HepG2 (cell line): ENCODE data around the gene SPACA6. TPM values are rescaled to one million over a fixed set of nuclear protein-coding genes. Genes with fewer than 3 reads are reported as not detected.
A peak's percentile ranks its signal among the peaks of the same experiment; 100 is the strongest.

Source experiments
- ATAC-seq: fragments of 200-7000 bp; cut with Tn5 transposase; 3 replicates; pipeline ENCODE4 v1.9.1; 2020; ENCODE audit warnings: mild to moderate bottlenecking, moderate library complexity
- BruUV-seq: library from RNA; stranded (reverse); fragments of 400-500 nt; replicated peaks from 2 replicates; lab custom pipeline; 2021; lab: Mats Ljungman, UMichigan
- CTCF ChIA-PET: fragments of 300-600 bp; formaldehyde crosslinking; extraction: SDS; loops from one replicate; lab custom pipeline; 2021; ENCODE audit warnings: low total read pairs, inconsistent platforms, low intra/inter-chr PET ratio; lab: Yijun Ruan, JAX
- POLR2A ChIA-PET: fragments of 350-600 bp; sonication (Branson Sonifier 250); formaldehyde crosslinking; loops from one replicate; lab custom pipeline; 2020; ENCODE audit warnings: antibody characterized with exemption, inconsistent platforms; lab: Yijun Ruan, JAX
- DNase-seq: peaks from one replicate; pipeline ENCODE4 v3.0.0-alpha.2; 2015; ENCODE audit warnings: low spot score
- FAIRE-seq: peaks from 3 replicates; lab custom pipeline; 2011; peaks lifted over from hg19 to GRCh38; lab: Jason Lieb, UNC
- H2AFZ ChIP-seq: one replicate; pipeline ENCODE4 v1.6.1; 2011; ENCODE audit warnings: low read length, inconsistent platforms
- H3K27ac ChIP-seq: fragments of 300-600 bp; 3 replicates; pipeline ENCODE4 v1.8.0; 2011; ENCODE audit warnings: mixed run types, mild to moderate bottlenecking, mixed read lengths, low read length, inconsistent platforms; ENCODE audit not compliant: insufficient read depth; ENCODE audit errors: extremely low read length
- H3K27me3 ChIP-seq, 2 experiments: fragments of 200-600 bp in 1 of 2; 2 replicates in 1 of 2; 3 replicates in 1 of 2; pipeline versions ENCODE4 v1.6.0 to v1.8.0; 2011; ENCODE audit warnings: low read length in 2 of 2, mild to moderate bottlenecking in 2 of 2, moderate library complexity in 2 of 2, inconsistent platforms in 1 of 2; ENCODE audit not compliant: insufficient read depth in 2 of 2, control insufficient read depth in 1 of 2
- H3K36me3 ChIP-seq, 2 experiments: fragments of 200-600 bp in 1 of 2; replicated peaks in 1 of 2; 2 replicates in 1 of 2; 3 replicates in 1 of 2; pipeline versions ENCODE4 v1.5.1 to v1.8.0; 2011; ENCODE audit warnings: low read length in 2 of 2, inconsistent platforms in 1 of 2; ENCODE audit not compliant: insufficient read depth in 2 of 2, control insufficient read depth in 1 of 2
- H3K4me1 ChIP-seq: 2 replicates; pipeline ENCODE4 v1.5.1; 2012; ENCODE audit warnings: low read length, inconsistent platforms; ENCODE audit not compliant: insufficient read depth
- H3K4me2 ChIP-seq: 2 replicates; pipeline ENCODE4 v1.6.0; 2011; ENCODE audit warnings: low read depth, low read length, inconsistent platforms
- H3K4me3 ChIP-seq, 3 experiments: fragments of 200-600 bp in 1 of 3; sonication (generic), shearing (Covaris generic) in 1 of 3; replicated peaks in 1 of 3; 2 replicates each; pipeline ENCODE4 v1.5.1; 2011 to 2016; ENCODE audit warnings: low read length in 3 of 3, inconsistent platforms in 2 of 3, low read depth in 2 of 3, mild to moderate bottlenecking in 2 of 3, control low read depth in 1 of 3, mixed read lengths in 1 of 3; ENCODE audit not compliant: insufficient read depth in 1 of 3
- H3K79me2 ChIP-seq: one replicate; pipeline ENCODE4 v1.6.1; 2011; ENCODE audit warnings: low read length, inconsistent platforms; ENCODE audit not compliant: insufficient read depth
- H3K9ac ChIP-seq: 2 replicates; pipeline ENCODE4 v1.6.0; 2011; ENCODE audit warnings: mild to moderate bottlenecking, low read depth, low read length, inconsistent platforms; ENCODE audit not compliant: insufficient read depth
- H3K9me3 ChIP-seq: 2 replicates; pipeline ENCODE4 v1.5.1; 2012; ENCODE audit warnings: mild to moderate bottlenecking, low read length
- H4K20me1 ChIP-seq: 2 replicates; pipeline ENCODE4 v1.6.0; 2011; ENCODE audit warnings: inconsistent platforms, mild to moderate bottlenecking, low read length, moderate library complexity; ENCODE audit not compliant: insufficient read depth
- HNRNPLL ChIP-seq: fragments of 200-400 bp; formaldehyde crosslinking; IDR thresholded peaks from 2 replicates; pipeline ENCODE4 v1.6.1; 2017; ENCODE audit warnings: mild to moderate bottlenecking, low read depth, low read length; ENCODE audit not compliant: poor library complexity, severe bottlenecking
- MEIS2 ChIP-seq: sonication (generic); formaldehyde crosslinking; IDR thresholded peaks from 2 replicates; pipeline ENCODE4 v1.9.0; 2021; ENCODE audit warnings: mild to moderate bottlenecking, missing genetic modification reagents
- MXD3 ChIP-seq: IDR thresholded peaks from 2 replicates; pipeline ENCODE4 v1.6.1; 2016; ENCODE audit warnings: mild to moderate bottlenecking, missing biosample characterization, missing genetic modification reagents
- POLR2A ChIP-seq, 2 experiments: IDR thresholded peaks; 2 replicates each; pipeline ENCODE4 v1.6.1; 2011; ENCODE audit warnings: low read depth in 2 of 2, low read length in 2 of 2, mild to moderate bottlenecking in 1 of 2, moderate library complexity in 1 of 2; ENCODE audit not compliant: insufficient read depth in 1 of 2
- RBFOX2 ChIP-seq: fragments of 200-400 bp; formaldehyde crosslinking; IDR thresholded peaks from 2 replicates; pipeline ENCODE4 v1.6.1; 2017; ENCODE audit warnings: low read depth, mild to moderate bottlenecking, low read length
- YEATS2 ChIP-seq: sonication (generic); formaldehyde crosslinking; IDR thresholded peaks from 2 replicates; pipeline ENCODE4 v1.4.0; 2020; ENCODE audit warnings: missing genetic modification reagents, borderline replicate concordance
- ZNF256 ChIP-seq: sonication (generic); formaldehyde crosslinking; conservative IDR thresholded peaks from 2 replicates; pipeline ENCODE4 v1.4.0; 2020; ENCODE audit warnings: missing genetic modification reagents
- ZNF317 ChIP-seq: sonication (generic); formaldehyde crosslinking; IDR thresholded peaks from 2 replicates; pipeline ENCODE4 v1.5.0; 2020; ENCODE audit warnings: mild to moderate bottlenecking, missing genetic modification reagents
- ZNF331 ChIP-seq: sonication (generic); formaldehyde crosslinking; IDR thresholded peaks from 2 replicates; pipeline ENCODE4 v1.4.0; 2020; ENCODE audit warnings: missing genetic modification reagents
- ZNF768 ChIP-seq: sonication (generic); formaldehyde crosslinking; IDR thresholded peaks from 2 replicates; pipeline ENCODE4 v1.4.0; 2020; ENCODE audit warnings: missing genetic modification reagents
- WGBS: methylation state at CpG from one replicate; pipeline ENCODE4 v1.1.6; 2017; ENCODE audit warnings: low lambda C conversion rate; 5-methylcytosine and 5-hydroxymethylcytosine counted together
- in situ Hi-C: cut with HindIII; loops from 2 replicates; pipeline ENCODE4 v1.10.0; 2017; ENCODE audit warnings: low pct_unique_long_range_greater_than_20kb; ENCODE audit not compliant: extremely low pct_ligation_motif_present
- intact Hi-C: fragments of 100-400 bp; cut with micrococcal nuclease; formaldehyde crosslinking; loops from one replicate; pipeline ENCODE4 v1.10.0; 2022; ENCODE audit not compliant: unreplicated experiment
- polyA plus RNA-seq, 8 experiments: library from polyadenylated mRNA; depleted of rRNA in 3 of 8; stranded (reverse) in 7 of 8; unstranded in 1 of 8; fragments of >200 nt; fragmentation: Illumina TruSeq in 4 of 8; extraction: Trizol in 4 of 8; gene quantifications; 2 replicates each; pipeline versions ENCODE4 v1.2.1 to v1.2.3, GENCODE V29; 2011 to 2016; ENCODE audit warnings: low read depth in 4 of 8, missing spikeins in 1 of 8, mixed read lengths in 1 of 8; ENCODE audit not compliant: insufficient read depth in 1 of 8
- total RNA-seq, 5 experiments: library from RNA; depleted of rRNA; stranded (reverse); fragments of >200 nt; fragmentation: Illumina TruSeq; extraction: Trizol; gene quantifications; 2 replicates each; pipeline ENCODE4 v1.2.3, GENCODE V29; 2016; ENCODE audit warnings: low read depth in 1 of 5
- TF ChIP-seq, protein P1 (sequence below): IDR thresholded peaks from 2 replicates; pipeline ENCODE4 v1.4.0; 2020; ENCODE audit warnings: mild to moderate bottlenecking, missing genetic modification reagents

The SPACA6 gene
- total and polyA plus RNA-seq, 2 of the 13 experiments (the other 11 are each of a cell fraction or from before 2014, with no cell fraction given), result 1.4 to 2.2 TPM

DNA sequence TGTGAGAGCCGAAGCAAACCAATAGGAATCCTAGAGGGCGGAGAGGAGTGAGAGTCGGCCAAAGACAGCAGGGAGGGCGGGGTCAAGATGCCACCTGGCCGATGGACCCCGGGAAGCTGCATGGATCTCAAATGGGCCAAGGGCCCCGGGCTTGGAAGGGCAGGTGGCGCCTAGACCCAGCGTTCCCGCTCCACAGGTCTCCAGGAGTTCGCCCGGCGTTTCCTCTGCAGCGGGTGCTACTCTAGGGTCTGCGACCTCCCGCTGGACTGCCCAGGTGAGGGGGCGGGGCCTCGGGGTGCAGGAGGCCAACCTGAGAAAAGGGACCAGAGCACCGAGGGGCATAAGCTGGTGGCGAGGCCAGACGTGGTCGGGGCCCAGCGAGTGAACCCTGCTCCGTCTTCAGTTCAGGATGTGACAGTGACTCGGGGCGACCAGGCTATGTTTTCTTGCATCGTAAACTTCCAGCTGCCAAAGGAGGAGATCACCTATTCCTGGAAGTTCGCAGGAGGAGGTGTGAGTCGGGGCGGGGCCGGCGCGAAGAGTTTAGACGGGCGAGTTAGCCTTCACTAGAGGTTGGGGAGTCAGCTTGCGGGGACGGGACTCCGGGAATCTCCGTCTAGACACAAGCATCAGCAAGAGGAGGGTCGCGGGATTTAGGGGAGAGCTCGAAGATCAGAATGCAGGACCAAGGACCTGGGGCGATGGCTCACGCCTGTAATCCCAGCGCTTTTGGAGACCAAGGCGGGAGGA is 9.9 kb downstream of the SPACA6 start:
- POLR2A ChIA-PET, result interaction anchor here (0.7 to 1.8 kb wide), 3 partner anchors 12 to 340 kb away, joined by 3 to 9 read pairs (median 8); no protein-coding TSS in a partner anchor
- no peak overlapping the region for H3K27ac ChIP-seq

DNA sequence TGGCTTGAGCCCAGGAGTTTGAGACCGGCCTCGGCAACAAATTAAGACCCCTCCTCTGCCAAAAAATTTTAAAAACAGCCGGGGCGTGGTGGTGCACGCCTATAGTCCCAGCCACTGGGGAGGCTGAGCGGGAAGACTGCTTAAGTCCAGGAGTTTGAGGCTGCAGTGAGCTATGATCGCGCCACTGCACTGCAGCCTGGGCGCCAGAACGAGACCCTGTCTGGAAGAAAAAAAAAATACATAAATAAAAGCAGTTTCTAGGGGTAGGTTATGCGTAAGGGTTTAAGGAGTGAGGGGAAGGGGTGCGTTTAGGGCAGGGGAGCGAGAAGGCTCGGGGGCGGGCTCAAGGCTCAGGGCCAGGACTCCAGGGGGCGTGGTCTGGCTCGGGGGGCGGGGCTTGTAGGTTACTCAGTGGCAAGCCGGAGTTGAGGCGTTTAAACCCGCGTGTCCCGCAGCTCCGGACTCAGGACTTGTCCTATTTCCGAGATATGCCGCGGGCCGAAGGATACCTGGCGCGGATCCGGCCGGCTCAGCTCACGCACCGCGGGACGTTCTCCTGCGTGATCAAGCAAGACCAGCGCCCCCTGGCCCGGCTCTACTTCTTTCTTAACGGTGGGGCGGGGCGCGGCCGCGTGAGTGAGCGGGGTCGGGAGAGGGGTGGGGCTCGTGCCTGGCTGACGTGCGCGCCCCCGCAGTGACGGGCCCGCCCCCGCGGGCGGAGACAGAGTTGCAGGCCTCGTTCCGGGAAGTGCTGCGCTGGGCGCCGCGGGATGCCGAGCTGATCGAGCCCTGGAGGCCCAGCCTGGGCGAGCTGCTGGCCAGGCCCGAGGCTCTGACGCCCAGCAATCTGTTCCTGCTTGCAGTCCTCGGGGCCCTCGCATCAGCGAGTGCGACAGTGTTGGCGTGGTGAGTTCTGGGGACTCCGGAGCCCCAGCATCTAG is 10.7 kb downstream of the SPACA6 start:
- whole genome bisulfite sequencing, result 77% methylated on average over 67 of the region's 74 CpGs
- peak; percentile 77 for DNase-seq
- Histone ChIP-seq H3K4me3 (peak overlapping the region; percentile 66 to 79 (median 68)), H3K4me1 (peaks cover 6% of the 10 kb centered on the region; the same call in 1 of the 2 replicates), H3K9ac (peak overlapping the region; percentile 77), H4K20me1 (no peaks in the 10 kb centered on the region), H2AFZ (no peak overlapping the region), H3K27me3 (no peaks in the 10 kb centered on the region; a peak in 1 of 5 replicates), H3K36me3 (0 out of 5 replicates have a peak, but pooled peaks cover 0 to 2% of the 10 kb centered on the region in 2 experiments), H3K79me2 (no peaks in the 10 kb centered on the region), H3K4me2 (peak overlapping the region; percentile 67), H3K27ac (peak overlapping the region; percentile 71), H3K9me3 (no peaks in the 10 kb centered on the region)
- CTCF ChIA-PET, result no interaction called here
- ATAC-seq, result peak; percentile 89
- no TSS peak for BruUV-seq
- POLR2A ChIA-PET, result interaction anchor here (0.7 to 1.8 kb wide), 4 partner anchors 13 to 341 kb away, joined by 3 to 9 read pairs (median 6); no protein-coding TSS in a partner anchor
- intact Hi-C loops (no loop called here), in situ Hi-C loops (no loop called here)
- no peak for FAIRE-seq
- TF ChIP-seq ZNF331 (CRISPR knock-in tag) (peak; percentile 83; the same call in 1 of the 2 replicates), ZNF768 (peak; percentile 79; the same call in 1 of the 2 replicates), MXD3 (peak; percentile 33; the same call in 1 of the 2 replicates), HNRNPLL (peak; percentile 12), POLR2A (IDR thresholded peaks at IDR 0.05; ENCODE audit: insufficient read depth in 1 of 2, low read depth in 2 of 2, low read length in 2 of 2) (peak; percentile 76 to 89), YEATS2 (CRISPR knock-in tag) (peak; percentile 48; the same call in 1 of the 2 replicates), MEIS2 (CRISPR knock-in tag) (no peak), ZNF256 (CRISPR knock-in tag) (no peak)
- TF ChIP-seq, protein P1, sequence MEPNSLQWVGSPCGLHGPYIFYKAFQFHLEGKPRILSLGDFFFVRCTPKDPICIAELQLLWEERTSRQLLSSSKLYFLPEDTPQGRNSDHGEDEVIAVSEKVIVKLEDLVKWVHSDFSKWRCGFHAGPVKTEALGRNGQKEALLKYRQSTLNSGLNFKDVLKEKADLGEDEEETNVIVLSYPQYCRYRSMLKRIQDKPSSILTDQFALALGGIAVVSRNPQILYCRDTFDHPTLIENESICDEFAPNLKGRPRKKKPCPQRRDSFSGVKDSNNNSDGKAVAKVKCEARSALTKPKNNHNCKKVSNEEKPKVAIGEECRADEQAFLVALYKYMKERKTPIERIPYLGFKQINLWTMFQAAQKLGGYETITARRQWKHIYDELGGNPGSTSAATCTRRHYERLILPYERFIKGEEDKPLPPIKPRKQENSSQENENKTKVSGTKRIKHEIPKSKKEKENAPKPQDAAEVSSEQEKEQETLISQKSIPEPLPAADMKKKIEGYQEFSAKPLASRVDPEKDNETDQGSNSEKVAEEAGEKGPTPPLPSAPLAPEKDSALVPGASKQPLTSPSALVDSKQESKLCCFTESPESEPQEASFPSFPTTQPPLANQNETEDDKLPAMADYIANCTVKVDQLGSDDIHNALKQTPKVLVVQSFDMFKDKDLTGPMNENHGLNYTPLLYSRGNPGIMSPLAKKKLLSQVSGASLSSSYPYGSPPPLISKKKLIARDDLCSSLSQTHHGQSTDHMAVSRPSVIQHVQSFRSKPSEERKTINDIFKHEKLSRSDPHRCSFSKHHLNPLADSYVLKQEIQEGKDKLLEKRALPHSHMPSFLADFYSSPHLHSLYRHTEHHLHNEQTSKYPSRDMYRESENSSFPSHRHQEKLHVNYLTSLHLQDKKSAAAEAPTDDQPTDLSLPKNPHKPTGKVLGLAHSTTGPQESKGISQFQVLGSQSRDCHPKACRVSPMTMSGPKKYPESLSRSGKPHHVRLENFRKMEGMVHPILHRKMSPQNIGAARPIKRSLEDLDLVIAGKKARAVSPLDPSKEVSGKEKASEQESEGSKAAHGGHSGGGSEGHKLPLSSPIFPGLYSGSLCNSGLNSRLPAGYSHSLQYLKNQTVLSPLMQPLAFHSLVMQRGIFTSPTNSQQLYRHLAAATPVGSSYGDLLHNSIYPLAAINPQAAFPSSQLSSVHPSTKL (CRISPR knock-in tag), result peak; percentile 28; the same call in 1 of the 2 replicates

More for the DNA sequence above, 9.9 kb downstream of the SPACA6 start:
- CTCF ChIA-PET, result no interaction called here
- in situ Hi-C loops (no loop called here), intact Hi-C loops (no loop called here)
- DNase-seq (no peak), ATAC-seq (no peak), FAIRE-seq (no peak)
- no peaks in the 10 kb centered on the region for H4K20me1 ChIP-seq
- H3K9ac ChIP-seq, result no peak overlapping the region
- no peak overlapping the region for H3K4me3 ChIP-seq
- H3K36me3 ChIP-seq, result 0 out of 5 replicates have a peak, but pooled peaks cover 0 to 2% of the 10 kb centered on the region in 2 experiments
- no peak overlapping the region for H3K4me2 ChIP-seq
- H3K9me3 ChIP-seq, result no peaks in the 10 kb centered on the region
- TF ChIP-seq ZNF317 (CRISPR knock-in tag) (no peak), RBFOX2 (peak; percentile 49; the same call in 1 of the 2 replicates)
- 87% methylated on average over 35 of the region's 46 CpGs for WGBS
- BruUV-seq, result no TSS peak
- no peak overlapping the region for H2AFZ ChIP-seq
- H3K79me2 ChIP-seq, result no peaks in the 10 kb centered on the region
- no peaks in the 10 kb centered on the region; a peak in 1 of 5 replicates for H3K27me3 ChIP-seq
- H3K4me1 ChIP-seq, result peaks cover 6% of the 10 kb centered on the region; the same call in 1 of the 2 replicates
